Keratinocyte (primary cell): Measurements from ENCODE around the gene UXS1. TPM values are rescaled to one million over a fixed set of nuclear protein-coding genes. Genes with fewer than 3 reads are reported as not detected.

Experiments used
- DNase-seq: peaks from one replicate; pipeline ENCODE4 v3.0.0-alpha.2; 2011; ENCODE audit warnings: low read depth, missing footprints, low spot score
- FAIRE-seq: peaks from 2 replicates; lab custom pipeline; 2011; peaks lifted over from hg19 to GRCh38; lab: Jason Lieb, UNC
- H2AFZ ChIP-seq: 2 replicates; pipeline ENCODE4 v1.6.0; 2012; ENCODE audit warnings: low read length, control low read depth, inconsistent platforms; ENCODE audit not compliant: control insufficient read depth
- H3K27ac ChIP-seq: 2 replicates; pipeline ENCODE4 v1.5.1; 2011; ENCODE audit warnings: low read length; ENCODE audit not compliant: control insufficient read depth, insufficient read depth
- H3K27me3 ChIP-seq: 3 replicates; pipeline ENCODE4 v1.6.0; 2011; ENCODE audit warnings: low read length; ENCODE audit not compliant: control insufficient read depth, insufficient read depth; ENCODE audit errors: extremely low read depth
- H3K36me3 ChIP-seq, 2 experiments: 2 replicates in 1 of 2; 3 replicates in 1 of 2; pipeline ENCODE4 v1.5.1; 2011; ENCODE audit warnings: low read length in 2 of 2, mild to moderate bottlenecking in 1 of 2; ENCODE audit not compliant: control insufficient read depth in 2 of 2, insufficient read depth in 2 of 2; ENCODE audit errors: extremely low read depth in 1 of 2
- H3K4me1 ChIP-seq: 3 replicates; pipeline ENCODE4 v1.5.1; 2011; ENCODE audit warnings: low read length; ENCODE audit not compliant: control insufficient read depth, insufficient read depth; ENCODE audit errors: extremely low read depth
- H3K4me2 ChIP-seq: 3 replicates; pipeline ENCODE4 v1.6.0; 2011; ENCODE audit warnings: low read depth, low read length; ENCODE audit not compliant: control insufficient read depth, insufficient read depth; ENCODE audit errors: extremely low read depth
- H3K4me3 ChIP-seq, 3 experiments: fragments of 200-600 bp in 1 of 3; sonication (generic) in 1 of 3; 2 replicates in 2 of 3; 3 replicates in 1 of 3; pipeline ENCODE4 v1.5.1; 2011 to 2016; ENCODE audit warnings: low read length in 3 of 3, mild to moderate bottlenecking in 3 of 3, control low read depth in 2 of 3, inconsistent platforms in 1 of 3, low read depth in 1 of 3, mixed read lengths in 1 of 3, mixed run types in 1 of 3, moderate library complexity in 1 of 3; ENCODE audit not compliant: control insufficient read depth in 2 of 3, insufficient read depth in 2 of 3; ENCODE audit errors: extremely low read depth in 1 of 3
- H3K79me2 ChIP-seq: 2 replicates; pipeline ENCODE4 v1.6.0; 2012; ENCODE audit warnings: low read length; ENCODE audit not compliant: control insufficient read depth, insufficient read depth
- H3K9ac ChIP-seq: 3 replicates; pipeline ENCODE4 v1.6.0; 2011; ENCODE audit warnings: low read length; ENCODE audit not compliant: control insufficient read depth, insufficient read depth; ENCODE audit errors: extremely low read depth
- H3K9me1 ChIP-seq: 3 replicates; pipeline ENCODE4 v1.6.0; 2011; ENCODE audit warnings: low read length; ENCODE audit not compliant: control insufficient read depth, insufficient read depth; ENCODE audit errors: extremely low read depth
- H3K9me3 ChIP-seq: 2 replicates; pipeline ENCODE4 v1.5.1; 2012; ENCODE audit warnings: low read depth, low read length; ENCODE audit not compliant: control insufficient read depth
- H4K20me1 ChIP-seq: 3 replicates; pipeline ENCODE4 v1.6.0; 2011; ENCODE audit warnings: low read length; ENCODE audit not compliant: control insufficient read depth, insufficient read depth; ENCODE audit errors: extremely low read depth
- EZH2 ChIP-seq: IDR thresholded peaks from one replicate; pipeline ENCODE4 v1.6.1; 2012; ENCODE audit warnings: inconsistent platforms, mild to moderate bottlenecking, low read length, moderate library complexity
- dilution Hi-C: fragments of 300-500 bp; cut with MboI; formaldehyde crosslinking; loops from one replicate; pipeline ENCODE4 v1.7.0; 2020; ENCODE audit warnings: low sequenced_read_pairs; ENCODE audit not compliant: extremely low pct_ligation_motif_present
- polyA plus RNA-seq, 5 experiments: library from polyadenylated mRNA; depleted of rRNA in 3 of 5; stranded (reverse) in 3 of 5; stranded (forward) in 1 of 5; unstranded in 1 of 5; fragments of >200 nt; gene quantifications; 1 replicate in 1 of 5; 2 replicates in 3 of 5; 3 replicates in 1 of 5; pipeline versions ENCODE4 v1.2.1 to v1.2.3, GENCODE V29; 2011 to 2012; ENCODE audit warnings: missing spikeins in 2 of 5, low read depth in 1 of 5, low replicate concordance in 1 of 5
- TF ChIP-seq, protein P1 (sequence below), 3 experiments: IDR thresholded peaks in 1 of 3; conservative IDR thresholded peaks in 1 of 3; optimal IDR thresholded peaks in 1 of 3; 2 replicates in 2 of 3; 3 replicates in 1 of 3; pipeline versions ENCODE3 to v1.5.1; 2011; ENCODE audit warnings: low read length in 3 of 3, mild to moderate bottlenecking in 3 of 3, moderate library complexity in 2 of 3, control low read depth in 1 of 3, inconsistent platforms in 1 of 3; ENCODE audit not compliant: insufficient read depth in 2 of 3; ENCODE audit errors: extremely low read depth in 1 of 3

Gene UXS1
- polyA plus RNA-seq, 1 donor (not counting 4 experiments of a cell fraction or from before 2014, with no cell fraction given): 43.5 TPM

DNA sequence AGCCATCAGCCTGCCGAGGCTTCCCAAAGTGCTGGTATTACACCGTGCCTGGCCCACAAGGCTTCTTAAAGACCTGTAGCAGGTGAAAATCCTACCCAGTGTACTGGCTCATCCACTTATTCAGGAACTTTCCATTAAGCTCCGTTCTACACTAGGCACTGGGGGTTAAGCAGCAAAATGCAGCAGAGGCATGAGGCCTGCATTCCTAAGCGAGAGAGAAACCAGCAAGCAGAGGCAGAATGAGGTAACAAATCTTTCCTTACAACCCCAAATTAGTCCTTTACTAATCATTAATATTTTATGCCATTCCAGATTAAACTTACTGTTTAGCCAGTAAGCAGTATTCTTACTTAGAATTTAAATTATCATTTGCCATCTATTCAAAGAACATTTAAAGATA lies 32.8 kb downstream of the UXS1 start:
- no peaks in the 10 kb centered on the region for H4K20me1 ChIP-seq
- no peak overlapping the region for H3K4me3 ChIP-seq
- no peak overlapping the region for H2AFZ ChIP-seq
- no peak for TF ChIP-seq EZH2
- TF ChIP-seq, protein P1, sequence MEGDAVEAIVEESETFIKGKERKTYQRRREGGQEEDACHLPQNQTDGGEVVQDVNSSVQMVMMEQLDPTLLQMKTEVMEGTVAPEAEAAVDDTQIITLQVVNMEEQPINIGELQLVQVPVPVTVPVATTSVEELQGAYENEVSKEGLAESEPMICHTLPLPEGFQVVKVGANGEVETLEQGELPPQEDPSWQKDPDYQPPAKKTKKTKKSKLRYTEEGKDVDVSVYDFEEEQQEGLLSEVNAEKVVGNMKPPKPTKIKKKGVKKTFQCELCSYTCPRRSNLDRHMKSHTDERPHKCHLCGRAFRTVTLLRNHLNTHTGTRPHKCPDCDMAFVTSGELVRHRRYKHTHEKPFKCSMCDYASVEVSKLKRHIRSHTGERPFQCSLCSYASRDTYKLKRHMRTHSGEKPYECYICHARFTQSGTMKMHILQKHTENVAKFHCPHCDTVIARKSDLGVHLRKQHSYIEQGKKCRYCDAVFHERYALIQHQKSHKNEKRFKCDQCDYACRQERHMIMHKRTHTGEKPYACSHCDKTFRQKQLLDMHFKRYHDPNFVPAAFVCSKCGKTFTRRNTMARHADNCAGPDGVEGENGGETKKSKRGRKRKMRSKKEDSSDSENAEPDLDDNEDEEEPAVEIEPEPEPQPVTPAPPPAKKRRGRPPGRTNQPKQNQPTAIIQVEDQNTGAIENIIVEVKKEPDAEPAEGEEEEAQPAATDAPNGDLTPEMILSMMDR (optimal IDR thresholded peaks at IDR 0.05 in 1 of 3, IDR thresholded peaks at IDR 0.05 in 1 of 3, conservative IDR thresholded peaks at IDR 0.05 in 1 of 3; ENCODE audit: extremely low read depth in 1 of 3, insufficient read depth in 2 of 3, low read length in 3 of 3): no peak
- dilution Hi-C loops: no loop called here
- peaks cover 2 to 11% of the 10 kb centered on the region in 2 experiments for H3K36me3 ChIP-seq
- H3K27ac ChIP-seq: no peak overlapping the region
- H3K79me2 ChIP-seq: no peaks in the 10 kb centered on the region
- no peaks in the 10 kb centered on the region for H3K4me1 ChIP-seq
- no peaks in the 10 kb centered on the region for H3K9me1 ChIP-seq
- no peak overlapping the region for H3K9ac ChIP-seq
- no peak for FAIRE-seq
- no peaks in the 10 kb centered on the region for H3K9me3 ChIP-seq
- DNase-seq: no peak
- H3K4me2 ChIP-seq: no peak overlapping the region
- no peaks in the 10 kb centered on the region for H3K27me3 ChIP-seq

DNA sequence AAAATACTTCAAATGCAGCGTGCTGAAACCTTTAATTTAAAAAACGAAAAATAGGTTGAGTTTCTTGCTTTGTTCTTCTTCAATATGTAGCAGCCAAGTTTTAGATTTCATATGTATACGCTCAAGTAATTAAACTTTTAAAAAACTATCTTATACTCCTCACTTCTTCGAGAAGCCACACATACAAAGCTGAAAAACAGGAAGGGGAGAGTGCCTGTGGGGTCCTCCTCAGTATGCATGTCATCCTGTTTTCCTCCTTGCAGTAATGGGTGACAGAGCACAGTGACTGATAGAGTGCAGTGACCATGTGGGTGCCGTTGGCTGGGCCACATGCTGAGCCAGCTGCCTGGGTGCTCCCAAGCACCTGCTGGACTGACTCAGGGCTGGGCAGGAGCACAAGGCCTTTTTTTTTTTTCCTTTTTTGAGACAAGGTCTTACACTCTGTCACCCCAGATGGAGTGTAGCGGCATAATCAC lies 33.3 kb downstream of the UXS1 start:
- no peak overlapping the region for H3K9ac ChIP-seq
- H3K4me2 ChIP-seq: no peak overlapping the region
- peaks cover 2 to 11% of the 10 kb centered on the region in 2 experiments for H3K36me3 ChIP-seq
- no peaks in the 10 kb centered on the region for H3K79me2 ChIP-seq
- H2AFZ ChIP-seq: no peak overlapping the region
- no peaks in the 10 kb centered on the region for H4K20me1 ChIP-seq
- no peak overlapping the region for H3K27ac ChIP-seq
- FAIRE-seq (no peak), DNase-seq (no peak)
- H3K9me3 ChIP-seq: no peaks in the 10 kb centered on the region
- H3K4me3 ChIP-seq: no peak overlapping the region
- TF ChIP-seq, protein P1 (optimal IDR thresholded peaks at IDR 0.05 in 1 of 3, IDR thresholded peaks at IDR 0.05 in 1 of 3, conservative IDR thresholded peaks at IDR 0.05 in 1 of 3; ENCODE audit: extremely low read depth in 1 of 3, insufficient read depth in 2 of 3, low read length in 3 of 3): no peak
- TF ChIP-seq EZH2: no peak
- dilution Hi-C loops: no loop called here
- no peaks in the 10 kb centered on the region for H3K27me3 ChIP-seq
- H3K4me1 ChIP-seq: no peaks in the 10 kb centered on the region
- H3K9me1 ChIP-seq: no peaks in the 10 kb centered on the region
